GM21576 (cell line): ENCODE data around the gene PALLD.

Experiments
- ATAC-seq: cut with Tn5 transposase; IDR thresholded peaks from one replicate; pipeline ENCODE4 v1.9.1; 2021; ENCODE audit warnings: mild to moderate bottlenecking, moderate library complexity; ENCODE audit not compliant: unreplicated experiment

PALLD gene

GRCh38 chr4:168836490-168836889, 339.6 kb downstream of the PALLD start:
- no peak for ATAC-seq

DNA sequence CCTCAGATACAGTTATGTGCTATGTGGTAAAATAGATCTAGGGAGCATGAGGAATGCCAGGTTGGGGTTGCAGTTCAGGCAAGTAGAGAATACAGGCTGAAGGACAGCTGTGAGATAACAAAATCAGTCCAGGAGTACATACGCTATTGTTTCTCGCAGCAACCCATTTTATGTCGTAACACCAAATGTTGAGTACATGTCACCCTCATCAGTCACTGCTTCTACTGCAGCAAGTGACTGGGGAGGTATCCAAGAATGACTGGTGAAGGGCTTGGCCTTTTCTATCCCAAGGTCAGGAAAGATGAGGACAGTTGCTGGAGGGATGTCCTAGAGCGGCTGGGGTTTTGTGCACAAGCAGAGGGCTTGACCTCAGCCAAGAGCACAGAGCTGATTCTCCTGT, 341.1 kb downstream of the PALLD start:
- ATAC-seq, result no peak

GRCh38 chr4:168839758-168840391, 343.0 kb downstream of the PALLD start:
- no peak for ATAC-seq

DNA sequence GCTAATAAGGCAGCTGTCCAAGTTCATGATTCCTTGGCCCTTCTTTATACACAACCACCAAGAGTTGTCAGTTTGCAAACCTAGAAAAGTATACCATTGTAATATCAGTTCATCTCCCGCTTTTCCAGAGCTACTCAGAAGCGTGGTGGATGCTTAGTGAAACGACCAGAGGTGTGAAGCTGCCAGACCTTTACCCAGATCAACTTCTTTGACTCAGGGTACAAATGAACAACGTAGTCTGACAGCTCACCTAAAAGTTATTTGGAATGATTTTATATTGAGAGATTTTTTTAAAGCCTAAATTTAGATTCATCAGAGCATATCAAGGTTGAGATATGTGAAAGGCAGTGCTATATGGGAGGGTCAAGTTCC, 343.5 kb downstream of the PALLD start:
- ATAC-seq, result no peak

DNA sequence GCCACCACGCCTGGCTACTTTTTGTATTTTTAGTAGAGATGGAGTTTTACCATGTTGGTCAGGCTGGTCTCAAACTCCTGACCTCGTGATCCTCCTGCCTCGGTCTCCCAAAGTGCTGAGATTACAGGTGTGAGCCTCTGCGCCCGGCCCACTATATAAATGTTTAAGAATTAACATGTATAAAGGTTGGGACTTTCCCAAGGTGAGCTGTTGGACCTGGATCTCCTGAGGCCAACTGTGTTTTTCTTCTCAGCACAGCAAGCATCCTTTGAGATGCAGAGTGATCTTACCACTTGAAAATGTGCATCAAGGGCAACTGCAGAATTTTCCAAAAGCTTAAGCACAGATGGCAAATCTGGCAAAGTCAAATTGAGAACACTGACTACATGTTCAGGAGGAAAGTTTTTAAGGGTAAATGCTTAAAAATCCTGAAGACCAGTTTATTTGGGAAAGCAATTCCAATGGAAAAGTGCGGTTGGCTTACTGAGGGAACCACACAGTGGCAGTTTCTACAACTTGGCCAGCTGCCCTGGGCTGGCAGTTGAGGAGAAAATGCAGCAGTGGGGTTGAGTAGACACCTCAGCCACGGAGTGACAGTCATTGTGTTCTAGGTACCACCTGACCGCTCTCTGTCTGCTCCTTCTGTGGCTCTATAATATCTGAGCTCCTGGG, 344.3 kb downstream of the PALLD start:
- ATAC-seq, result no peak

GRCh38 chr4:168841672-168842019, 344.8 kb downstream of the PALLD start:
- no peak for ATAC-seq

DNA sequence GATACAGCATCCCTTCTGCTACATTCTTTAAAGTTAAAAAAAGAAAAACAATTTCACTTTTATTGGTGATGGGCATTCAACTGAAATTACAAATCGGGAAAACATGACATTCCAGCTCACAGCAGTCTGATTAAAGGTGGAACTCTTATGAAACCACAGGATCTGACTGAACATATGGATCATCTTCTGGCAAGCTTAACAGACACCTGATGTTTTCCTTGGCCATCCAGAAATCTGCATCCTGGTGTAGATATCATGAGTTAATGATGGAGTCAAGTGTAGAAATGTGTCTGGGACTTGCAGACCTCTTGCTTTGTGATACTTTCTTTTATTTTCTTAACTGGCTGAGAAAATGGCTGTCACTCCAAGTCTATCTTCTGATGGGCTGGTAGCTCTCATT, 345.3 kb downstream of the PALLD start:
- no peak for ATAC-seq

- ATAC-seq, result no peak
These were observed 346.8 kb downstream of the PALLD start for GRCh38 chr4:168843635-168844034.

- ATAC-seq, result no peak
These were observed 347.6 kb downstream of the PALLD start for GRCh38 chr4:168844353-168845049.

DNA sequence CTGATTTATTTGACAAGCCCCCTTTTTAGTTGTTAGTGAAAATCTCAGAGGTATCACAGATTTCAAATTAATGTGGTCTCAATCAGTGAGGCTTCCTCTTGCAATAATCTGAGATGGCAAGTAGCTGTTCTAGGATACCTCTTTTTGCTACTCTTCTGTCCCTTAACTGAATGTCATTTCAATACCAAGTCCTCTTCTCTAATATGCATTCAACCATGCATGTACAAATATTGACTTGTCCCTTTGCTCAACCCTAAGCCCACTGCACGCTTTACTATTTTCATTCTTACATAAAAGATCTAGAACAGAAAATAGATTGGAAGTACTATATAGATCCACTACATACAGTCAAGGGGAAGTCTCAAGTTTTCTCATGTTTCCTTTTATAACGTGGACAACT, 349.0 kb downstream of the PALLD start:
- no peak for ATAC-seq

GRCh38 chr4:168846414-168846813, 349.6 kb downstream of the PALLD start:
- ATAC-seq, result no peak

DNA sequence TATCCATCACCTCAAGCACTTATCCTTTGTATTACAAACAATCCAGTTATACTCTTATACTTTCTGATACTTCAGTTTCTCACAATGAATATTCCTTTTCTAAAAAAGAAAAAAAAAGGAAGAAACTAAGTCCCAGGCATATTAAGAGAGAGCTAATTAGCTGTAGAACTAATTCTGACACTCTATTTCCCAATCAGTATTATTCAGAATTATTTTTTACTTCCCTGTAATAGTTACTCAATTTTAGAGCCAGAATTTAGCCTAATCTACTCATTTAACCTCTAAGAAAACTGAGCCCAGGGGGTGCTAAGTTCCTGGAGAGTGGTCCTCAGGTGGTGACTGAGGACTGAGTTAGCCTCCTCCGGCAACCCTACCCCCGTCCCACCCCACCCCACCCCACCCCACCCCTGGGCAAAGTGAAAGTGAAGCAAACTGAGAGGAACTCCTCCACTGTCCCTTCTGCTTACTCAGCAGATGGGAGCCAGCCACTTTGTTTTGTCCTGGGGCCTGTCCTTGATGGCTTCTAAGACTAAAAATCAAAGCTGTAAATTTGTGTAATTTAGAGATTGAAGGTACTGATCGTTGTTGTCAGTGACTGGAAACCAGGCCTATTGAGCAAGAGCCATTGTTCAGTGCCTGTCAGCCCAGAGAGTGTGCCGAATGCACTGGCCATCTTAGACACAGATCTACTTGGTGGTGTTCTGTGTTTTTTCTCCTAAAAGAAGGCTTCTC, 351.1 kb downstream of the PALLD start:
- ATAC-seq, result no peak

- ATAC-seq, result no peak
These were observed 352.3 kb downstream of the PALLD start for GRCh38 chr4:168849030-168849675.

- no peak for ATAC-seq
These were observed 353.1 kb downstream of the PALLD start for GRCh38 chr4:168849997-168850396.

GRCh38 chr4:168852387-168852786, 355.5 kb downstream of the PALLD start:
- ATAC-seq, result no peak

GRCh38 chr4:168852933-168853713, 356.3 kb downstream of the PALLD start:
- peak; percentile 66 for ATAC-seq

DNA sequence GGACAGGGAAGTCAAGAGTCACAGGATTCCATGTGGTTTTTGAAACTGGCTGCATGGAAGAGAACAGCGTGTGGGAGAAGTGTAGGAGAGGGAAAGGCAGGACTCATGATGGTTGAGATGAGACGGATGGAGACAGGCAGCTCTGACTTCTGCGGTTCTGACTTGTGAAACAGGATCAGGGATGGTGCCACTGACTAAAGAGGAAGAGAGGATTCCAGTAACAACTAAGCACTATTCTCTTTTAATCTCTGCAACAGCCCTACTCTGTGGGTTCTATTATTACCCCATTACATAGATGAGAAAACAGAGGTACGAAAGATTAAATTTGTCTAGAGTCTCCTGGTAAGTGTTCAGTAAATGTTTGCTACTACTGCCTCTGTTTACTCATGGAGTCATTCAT, 356.9 kb downstream of the PALLD start:
- peak; percentile 50 for ATAC-seq

DNA sequence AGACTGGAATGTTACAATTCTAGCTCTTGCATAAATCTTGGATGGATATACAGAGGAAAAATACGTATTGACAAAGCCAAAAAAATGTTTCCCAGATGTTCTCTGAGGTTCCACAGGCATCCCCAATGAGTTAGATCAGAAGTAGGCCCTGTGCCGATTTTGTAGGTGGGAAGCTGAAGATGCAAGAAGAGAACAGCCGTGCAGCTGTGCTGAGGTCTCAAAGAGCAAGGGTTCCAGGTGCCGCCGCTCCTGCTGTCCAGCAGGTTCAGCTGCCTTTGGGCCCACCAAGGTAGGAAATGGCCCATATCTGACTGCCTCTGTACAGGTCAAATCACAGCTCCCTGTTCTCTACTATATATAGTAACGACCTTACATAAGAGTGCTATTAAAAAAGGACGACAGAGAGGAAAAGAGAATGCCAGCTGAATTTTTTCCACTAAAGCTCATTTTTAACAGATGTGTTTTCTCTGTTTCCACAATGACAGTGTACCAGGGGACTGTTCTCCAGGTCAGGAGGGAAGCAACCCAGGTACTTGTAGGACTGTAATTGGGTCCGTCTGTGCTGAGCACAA, 357.6 kb downstream of the PALLD start:
- no peak for ATAC-seq

DNA sequence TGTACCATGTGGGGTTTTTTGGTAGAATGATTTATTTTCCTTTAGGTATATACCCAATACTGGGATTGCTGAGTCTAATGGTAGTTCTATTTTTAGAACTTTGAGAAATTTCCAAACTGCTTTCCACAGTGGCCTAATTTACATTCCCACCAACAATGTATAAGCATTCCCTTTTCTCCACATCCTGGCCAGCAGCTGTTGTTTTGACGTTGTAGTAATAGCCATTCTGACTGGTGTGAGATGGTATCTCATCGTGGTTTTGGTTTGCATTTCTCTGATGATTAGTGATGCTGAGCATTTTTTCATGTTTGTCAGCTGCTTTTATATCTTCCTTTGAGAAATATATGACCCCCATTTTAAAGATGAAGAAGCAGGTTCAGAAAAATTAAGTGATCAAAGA, 359.5 kb downstream of the PALLD start:
- ATAC-seq, result no peak

DNA sequence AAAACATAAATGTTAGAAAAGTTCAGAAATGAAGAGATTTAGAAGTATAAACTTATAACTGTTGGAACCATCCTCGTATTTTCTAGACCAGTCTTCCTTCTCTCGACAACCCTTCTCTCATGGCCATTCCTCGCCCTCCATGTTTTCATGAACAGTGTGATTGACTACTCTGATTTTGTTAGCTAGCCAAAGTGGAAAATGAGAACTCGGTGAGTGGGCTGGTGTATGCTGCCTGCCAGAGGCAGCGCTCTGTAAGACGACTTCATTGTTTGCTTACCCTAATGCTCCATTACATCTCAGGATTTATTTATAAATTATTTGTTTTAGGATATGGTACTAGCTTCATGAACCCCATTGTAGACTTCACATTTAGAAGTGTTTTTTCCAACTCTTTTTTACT, 360.2 kb downstream of the PALLD start:
- no peak for ATAC-seq
